GM23338 (cell line): ENCODE measurements around the gene PRAMEF12.

Experiments
- CREB1 ChIP-seq: fragments of 250-450 bp; sonication (Bioruptor Pico); IDR thresholded peaks from 2 replicates; pipeline ENCODE4 v1.5.0; 2020; ENCODE audit warnings: low read depth, mild to moderate bottlenecking, moderate library complexity
- CTCF ChIP-seq, 2 experiments: fragments of 200-600 bp in 1 of 2; sonication (generic) in 1 of 2; conservative IDR thresholded peaks; 2 replicates each; pipeline versions ENCODE4 v1.5.1 to v1.6.1; 2016 to 2017; ENCODE audit warnings: antibody characterized with exemption in 2 of 2, low read depth in 2 of 2, mild to moderate bottlenecking in 2 of 2, moderate library complexity in 1 of 2
- ETS1 ChIP-seq: IDR thresholded peaks from 2 replicates; pipeline ENCODE4 v1.6.1; 2016; ENCODE audit warnings: antibody characterized with exemption
- EZH2 ChIP-seq: fragments of 200-600 bp; sonication (generic); IDR thresholded peaks from one replicate; pipeline ENCODE4 v1.8.0; 2017; ENCODE audit warnings: antibody characterized with exemption, mild to moderate bottlenecking, low read depth; ENCODE audit not compliant: unreplicated experiment
- EZH2phosphoT487 ChIP-seq: fragments of 200-600 bp; sonication (generic); IDR thresholded peaks from one replicate; pipeline ENCODE4 v1.8.1; 2018; ENCODE audit warnings: antibody characterized with exemption; ENCODE audit not compliant: unreplicated experiment
- JUNB ChIP-seq: IDR thresholded peaks from one replicate; pipeline ENCODE4 v1.6.1; 2016; ENCODE audit warnings: antibody characterized with exemption; ENCODE audit not compliant: unreplicated experiment
- POLR2AphosphoS5 ChIP-seq: IDR thresholded peaks from 2 replicates; pipeline ENCODE4 v1.6.1; 2016; ENCODE audit warnings: antibody characterized with exemption, low read depth
- REST ChIP-seq: IDR thresholded peaks from one replicate; pipeline ENCODE4 v1.6.1; 2018; ENCODE audit warnings: antibody characterized with exemption; ENCODE audit not compliant: unreplicated experiment
- STAT1 ChIP-seq: IDR thresholded peaks from one replicate; pipeline ENCODE4 v1.6.1; 2016; ENCODE audit warnings: antibody characterized with exemption; ENCODE audit not compliant: unreplicated experiment
- ZNF331 ChIP-seq: fragments of 250-450 bp; sonication (Bioruptor Pico); IDR thresholded peaks from 2 replicates; pipeline ENCODE4 v1.5.0; 2020; ENCODE audit warnings: low read depth, mild to moderate bottlenecking, moderate library complexity

GRCh38 chr1:12757836-12758235 lies 15.7 kb upstream of the PRAMEF12 start:
- TF ChIP-seq EZH2 (no peak), CTCF (conservative IDR thresholded peaks at IDR 0.05; ENCODE audit: low read depth in 2 of 2) (no peak), REST (no peak), POLR2AphosphoS5 (no peak), EZH2phosphoT487 (no peak), ZNF331 (no peak), STAT1 (no peak), JUNB (no peak), CREB1 (CRISPR knock-in tag) (no peak), ETS1 (no peak)
